Fibroblast of skin of left quadriceps (primary cell): Measurements from ENCODE around the gene PNLDC1.
"Not testable (repeated sequence)": the region's sequence is repeated elsewhere in the genome, so short reads cannot be mapped to it uniquely, and the experiment has no call there.

Experiments
- DNase-seq, 2 experiments: peaks; one replicate each; pipeline ENCODE4 v3.0.0-alpha.2; 2013; ENCODE audit warnings: low read depth in 2 of 2

The PNLDC1 gene

DNA sequence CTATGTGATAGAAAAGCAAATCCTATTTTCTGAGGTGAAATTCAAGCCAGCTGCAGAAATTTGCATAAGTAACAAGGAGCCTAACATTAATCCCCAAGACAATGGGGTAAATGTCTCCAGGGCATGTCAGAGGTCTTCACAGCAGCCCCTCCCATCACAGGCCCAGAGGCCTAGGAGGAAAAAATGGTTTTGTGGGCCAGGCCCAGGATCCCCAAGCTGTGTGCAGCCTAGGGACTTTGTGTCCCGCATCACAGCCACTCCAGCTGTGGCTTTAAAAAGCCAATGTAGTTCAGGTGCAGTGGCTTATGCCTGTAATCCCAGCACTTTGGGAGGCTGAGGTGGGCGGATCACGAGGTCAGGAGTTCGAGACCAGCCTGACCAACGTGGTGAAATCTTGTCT, 48.5 kb downstream of the PNLDC1 start:
- DNase-seq = not testable (repeated sequence)

DNA sequence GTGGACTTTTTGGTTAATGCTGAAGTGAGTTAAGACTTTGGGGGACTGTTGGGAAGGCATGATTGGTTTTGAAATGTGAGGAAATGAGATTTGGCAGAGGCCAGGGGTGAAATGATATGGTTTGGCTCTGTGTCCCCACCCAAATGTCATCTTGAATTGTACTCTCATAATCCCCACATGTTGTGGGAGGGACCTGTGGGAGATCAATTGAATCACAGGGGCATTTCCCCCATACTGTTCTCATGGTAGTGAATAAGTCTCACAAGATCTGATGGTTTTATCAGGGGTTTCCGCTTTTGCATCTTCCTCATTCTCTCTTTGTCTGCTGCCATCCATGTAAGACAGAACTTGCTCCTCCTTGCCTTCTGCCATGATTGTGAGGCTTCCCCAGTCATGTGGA, 49.8 kb downstream of the PNLDC1 start:
- DNase-seq = not testable (repeated sequence)

- no peak for DNase-seq
Measured at GRCh38 chr6:159852877-159853276, 52.8 kb downstream of the PNLDC1 start.

DNA sequence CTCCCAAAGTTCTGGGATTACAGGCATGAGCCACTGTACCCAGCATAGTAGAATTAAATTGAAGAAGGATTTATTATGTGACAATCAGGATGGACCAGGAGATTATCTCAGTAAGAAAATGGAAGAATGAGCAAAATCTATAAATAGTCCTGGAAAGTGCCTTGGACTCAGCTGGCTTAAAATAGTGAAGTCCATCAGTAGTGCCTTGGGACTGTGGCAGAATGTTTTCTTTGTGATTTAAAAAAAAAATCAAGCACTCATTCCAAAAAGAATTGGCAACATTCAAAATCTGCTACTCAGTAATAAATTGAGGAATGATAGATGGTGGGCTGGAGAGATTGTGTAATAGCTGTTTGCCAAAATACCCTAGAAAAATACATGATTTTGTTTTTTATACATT, 53.7 kb downstream of the PNLDC1 start:
- no peak for DNase-seq

- DNase-seq = no peak
Measured at GRCh38 chr6:159854959-159855358, 54.9 kb downstream of the PNLDC1 start.

GRCh38 chr6:159858259-159858658, 58.2 kb downstream of the PNLDC1 start:
- no peak for DNase-seq

DNA sequence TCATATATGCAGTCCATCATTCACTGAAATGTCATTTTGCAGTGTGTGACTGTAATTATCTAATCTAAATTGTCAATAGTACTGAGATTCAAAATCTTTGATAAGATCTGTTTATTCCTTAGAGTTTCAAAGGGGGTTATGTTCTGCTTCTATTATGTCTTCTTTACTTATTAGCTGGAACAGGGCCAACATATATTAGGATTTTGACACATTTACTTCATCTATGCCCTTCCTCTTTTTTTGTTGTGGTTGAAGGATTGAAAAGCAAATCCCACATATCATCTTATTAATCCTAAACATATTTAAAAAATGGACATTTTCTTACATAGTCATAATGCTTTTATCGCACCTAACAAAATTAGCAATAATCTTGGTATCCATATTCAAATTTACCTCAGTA, 60.4 kb downstream of the PNLDC1 start:
- no peak for DNase-seq

DNA sequence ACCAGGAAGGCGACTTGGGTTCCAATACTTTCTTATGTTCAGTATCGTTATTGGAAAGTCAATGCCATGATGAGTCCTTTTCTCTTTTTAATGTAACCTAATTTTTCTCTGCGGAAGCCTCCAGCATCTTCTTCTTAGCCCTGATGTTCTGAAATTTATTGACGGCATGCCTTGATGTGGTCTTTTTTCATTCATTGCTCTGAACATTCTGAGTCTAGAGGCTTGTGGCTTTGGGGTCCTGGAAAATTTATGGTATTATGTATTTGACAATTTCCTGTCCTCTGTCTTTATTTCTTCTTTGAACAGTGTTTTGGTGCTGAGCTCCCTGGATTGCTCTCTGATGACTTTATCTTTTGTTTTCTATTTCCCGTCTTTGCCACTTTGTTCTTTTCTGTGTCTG, 62.0 kb downstream of the PNLDC1 start:
- DNase-seq = no peak

DNA sequence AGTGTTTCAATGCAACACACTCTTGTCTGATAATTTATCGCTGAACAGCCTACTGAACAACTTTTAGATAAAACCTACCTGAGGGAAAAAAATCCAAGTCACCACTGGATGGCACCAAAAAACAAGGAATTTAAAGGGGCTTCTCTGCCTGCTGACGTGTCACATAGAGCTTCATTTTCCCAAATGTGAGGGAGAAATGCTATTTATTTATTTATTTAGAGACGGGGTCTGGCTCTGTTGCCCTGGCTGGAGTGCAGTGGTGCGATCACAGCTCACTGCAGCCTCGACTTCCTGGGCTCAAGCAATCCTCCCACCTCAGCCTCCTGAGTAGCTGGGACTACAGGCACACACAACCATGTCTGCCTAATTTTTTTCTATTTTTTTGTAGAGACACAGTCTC, 63.3 kb downstream of the PNLDC1 start:
- DNase-seq = peak; percentile 53 to 54

DNA sequence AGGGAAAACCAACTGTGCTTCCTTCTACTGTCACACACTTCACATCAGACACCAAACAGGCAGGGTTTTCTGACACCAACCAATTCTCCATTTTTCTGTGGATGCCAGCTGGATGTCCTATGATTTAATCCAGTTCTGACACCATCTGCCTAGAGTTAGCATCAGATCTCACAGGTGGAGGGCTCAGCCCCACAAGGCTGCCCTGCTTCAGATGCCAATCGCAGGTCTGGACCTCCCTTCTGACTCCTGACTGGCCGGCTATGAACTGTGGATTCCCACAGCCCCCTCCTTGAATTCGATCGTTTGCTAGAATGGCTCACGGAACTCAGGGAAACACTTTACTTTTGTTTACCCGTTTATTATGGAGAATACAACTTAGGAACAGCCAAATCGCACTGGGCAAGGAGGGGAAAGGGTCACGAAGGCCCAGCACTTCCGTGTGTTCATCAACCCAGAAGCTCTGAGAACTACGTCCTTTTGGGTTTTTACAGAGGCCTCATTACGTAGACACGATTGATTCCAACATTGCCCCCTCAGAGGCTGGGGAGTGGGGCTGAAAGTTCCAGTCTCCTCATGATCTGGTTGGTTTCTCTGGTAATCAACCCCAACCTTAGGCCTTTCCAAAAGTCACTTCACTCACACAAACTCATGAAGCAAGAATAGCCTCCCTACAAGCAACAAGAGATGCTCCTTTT, 65.3 kb downstream of the PNLDC1 start:
- DNase-seq = no peak

DNA sequence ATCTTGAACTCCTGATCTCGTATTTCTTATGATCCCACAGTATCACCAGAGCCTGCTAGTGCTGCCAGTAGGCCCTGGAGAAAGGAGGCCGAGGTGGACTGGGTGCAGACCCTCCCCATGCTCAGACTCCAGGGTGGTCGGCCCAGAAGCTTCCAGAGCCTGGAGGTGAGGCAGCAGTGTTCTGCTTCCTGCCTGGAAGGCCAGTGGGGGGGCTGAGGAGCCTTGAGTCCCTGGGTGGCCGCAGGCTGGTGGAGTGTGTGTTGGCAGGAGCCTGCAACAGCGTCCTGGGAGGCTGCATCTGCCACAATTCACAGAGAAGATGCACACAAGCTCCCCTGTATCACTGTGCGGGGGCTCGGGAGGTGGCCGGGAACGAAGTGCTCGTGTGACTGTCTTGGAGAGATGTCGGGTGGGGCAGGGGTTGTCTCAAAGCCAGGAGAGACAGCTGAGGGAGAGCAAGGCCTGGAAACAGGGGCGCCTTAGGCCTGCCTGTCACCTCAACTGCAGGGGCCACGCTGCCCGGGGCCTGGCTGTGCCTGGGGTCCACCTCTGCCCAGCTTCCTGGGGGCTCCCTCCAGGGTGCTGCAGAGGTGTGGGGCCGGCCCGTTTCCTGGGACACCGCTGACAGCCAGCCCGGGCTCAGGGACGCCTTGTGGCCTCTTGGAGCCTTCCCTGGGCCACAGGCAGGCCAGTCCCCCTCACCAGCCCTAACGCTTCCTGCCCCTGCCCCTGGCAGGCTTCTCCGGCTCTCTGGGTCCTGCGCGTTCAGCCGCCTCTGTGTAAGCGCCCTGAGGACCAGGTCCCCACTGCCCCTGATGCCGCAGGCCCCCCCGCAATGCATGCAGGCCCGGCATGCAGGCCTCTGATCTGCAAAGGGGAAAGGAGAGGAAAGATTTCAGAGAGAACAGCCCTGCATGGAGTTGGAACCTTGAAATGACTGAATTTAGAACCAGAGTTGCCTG, 66.5 kb downstream of the PNLDC1 start:
- no peak for DNase-seq
